ENCODE results near the gene CAMTA1.

Gene CAMTA1

DNA sequence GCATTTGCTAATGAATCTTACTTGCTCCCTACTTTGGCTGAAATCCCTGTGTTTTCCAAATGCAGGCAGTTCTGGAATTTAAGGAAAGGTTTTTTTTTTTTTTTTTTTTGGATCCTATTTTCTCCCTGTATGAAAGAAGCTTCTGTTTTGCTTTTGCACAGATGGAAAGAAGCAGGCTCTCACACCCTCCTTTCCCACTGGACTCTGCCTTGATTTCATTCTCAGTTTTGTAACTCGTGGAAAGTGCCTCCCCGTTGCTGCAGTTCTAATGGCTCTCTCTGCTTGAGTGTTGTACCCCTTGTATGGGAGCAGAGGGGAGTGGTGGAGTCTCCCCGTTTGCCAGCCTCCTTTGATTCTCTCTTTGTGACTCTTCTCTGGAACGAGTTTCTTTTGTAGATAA lies 291.9 kb downstream of the CAMTA1 start:
- DNase-seq (ENCODE audit: low spot score) = no peak

DNA sequence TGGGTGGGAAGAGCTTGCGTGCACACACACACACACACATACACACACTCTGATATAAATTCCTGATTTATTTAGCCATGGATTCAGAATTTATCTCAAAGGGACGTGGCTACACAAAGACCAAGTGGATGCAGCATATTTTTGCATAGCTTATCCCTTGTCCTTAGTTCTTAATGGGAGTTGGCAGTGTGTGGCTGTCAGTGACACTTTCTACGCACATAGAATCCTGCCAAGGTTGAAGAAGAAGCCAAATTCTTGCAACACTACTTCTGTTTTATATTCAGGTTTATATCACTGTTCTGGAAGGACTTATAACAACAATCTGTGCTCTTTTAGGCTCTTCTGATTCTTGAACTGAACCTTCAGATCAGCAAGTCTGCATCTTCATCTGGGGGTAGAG lies 292.7 kb downstream of the CAMTA1 start:
- no peak for DNase-seq (ENCODE audit: low spot score)

DNA sequence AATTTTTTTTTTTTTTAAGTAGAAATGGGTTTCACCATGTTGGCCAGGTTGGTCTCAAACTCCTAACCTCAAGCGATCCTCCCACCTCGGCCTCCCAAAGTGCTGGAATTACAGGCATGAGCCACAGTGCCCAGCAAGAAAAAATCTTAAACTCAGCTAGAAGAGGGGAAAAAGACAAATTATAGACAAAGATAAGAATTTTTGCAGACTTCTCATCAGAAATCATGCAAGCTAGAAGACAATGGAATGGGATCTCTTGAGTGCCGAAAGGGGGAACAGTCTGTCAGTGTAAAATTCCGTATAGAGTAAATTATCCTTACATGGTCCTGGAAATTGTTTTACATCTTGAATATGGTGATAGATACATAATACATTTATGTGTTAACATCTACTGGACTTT lies 294.4 kb downstream of the CAMTA1 start:
- DNase-seq (ENCODE audit: low spot score) = no peak

DNA sequence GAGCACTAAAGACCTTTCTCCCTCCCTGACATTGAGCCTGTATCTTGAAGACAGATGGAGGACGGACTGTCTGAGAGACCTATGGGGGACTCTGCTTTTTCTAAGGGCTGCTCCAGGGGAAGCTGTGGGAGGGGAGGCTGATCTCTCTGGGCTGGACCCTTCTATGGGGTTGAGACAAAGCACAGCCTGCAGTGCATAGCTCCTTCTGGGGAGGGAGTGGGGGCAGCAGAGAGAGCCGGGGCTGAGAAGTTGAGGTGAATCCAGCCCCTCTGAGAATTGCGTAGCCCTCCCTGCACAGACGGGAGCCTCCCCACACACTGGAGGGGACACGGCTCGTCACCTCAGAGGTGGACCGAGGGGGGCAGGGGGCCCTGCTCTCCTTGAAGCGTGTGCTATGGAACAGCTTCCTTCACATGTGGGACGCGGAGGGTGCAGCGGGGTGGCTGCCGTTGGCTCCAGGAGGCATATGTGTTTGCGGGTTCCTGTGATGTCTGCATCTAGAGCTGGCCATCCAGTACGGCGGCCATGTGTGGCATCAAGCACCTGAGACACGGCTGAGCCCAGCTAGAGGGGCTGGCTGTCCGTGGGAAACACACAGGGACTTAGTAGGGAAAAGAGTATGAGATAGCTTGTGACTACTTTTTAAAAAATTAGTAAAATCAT lies 299.1 kb downstream of the CAMTA1 start:
- no peak for DNase-seq (ENCODE audit: low spot score)

DNA sequence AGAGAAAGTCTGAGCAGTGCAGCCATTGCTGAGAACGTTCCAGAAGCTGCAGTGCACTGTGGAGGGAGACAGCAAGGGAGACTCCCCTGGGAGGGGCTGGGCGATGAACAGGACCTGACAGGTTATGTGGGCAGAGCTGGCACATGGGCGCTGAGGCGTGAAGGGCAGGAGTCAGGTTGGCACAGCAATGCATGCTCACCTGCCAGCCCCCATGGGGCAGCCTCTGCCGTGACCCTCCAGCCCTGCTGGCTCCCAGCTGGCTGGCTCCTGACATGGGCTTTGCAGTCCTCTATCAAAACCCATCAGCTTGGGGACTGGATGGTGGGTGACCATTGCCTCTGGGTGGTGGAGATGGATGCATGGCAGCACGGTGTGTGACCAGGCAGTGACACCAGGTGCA lies 300.3 kb downstream of the CAMTA1 start:
- DNase-seq (ENCODE audit: low spot score) = no peak

DNA sequence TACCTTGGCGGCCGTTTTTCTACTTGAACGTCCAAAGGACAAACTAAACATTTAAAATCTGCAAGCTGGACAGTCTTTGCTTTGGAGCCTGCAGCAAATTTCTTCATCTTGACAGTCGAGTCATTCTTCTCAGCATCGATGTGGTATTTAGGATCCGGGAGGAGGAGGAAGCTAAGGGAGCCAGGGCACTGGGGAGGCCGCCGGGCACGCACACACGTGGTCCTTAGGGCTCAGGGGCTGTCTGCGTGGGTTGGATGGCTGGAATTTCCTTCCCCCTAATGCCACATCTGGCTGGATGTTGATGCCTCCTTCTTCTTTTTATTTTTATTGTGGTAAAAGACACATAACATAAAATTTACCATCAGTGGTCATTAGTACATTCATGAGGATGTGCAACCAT lies 300.9 kb downstream of the CAMTA1 start:
- DNase-seq (ENCODE audit: low spot score) = no peak

GRCh38 chr1:7087888-7088287 lies 302.6 kb downstream of the CAMTA1 start:
- DNase-seq (ENCODE audit: low spot score) = no peak

DNA sequence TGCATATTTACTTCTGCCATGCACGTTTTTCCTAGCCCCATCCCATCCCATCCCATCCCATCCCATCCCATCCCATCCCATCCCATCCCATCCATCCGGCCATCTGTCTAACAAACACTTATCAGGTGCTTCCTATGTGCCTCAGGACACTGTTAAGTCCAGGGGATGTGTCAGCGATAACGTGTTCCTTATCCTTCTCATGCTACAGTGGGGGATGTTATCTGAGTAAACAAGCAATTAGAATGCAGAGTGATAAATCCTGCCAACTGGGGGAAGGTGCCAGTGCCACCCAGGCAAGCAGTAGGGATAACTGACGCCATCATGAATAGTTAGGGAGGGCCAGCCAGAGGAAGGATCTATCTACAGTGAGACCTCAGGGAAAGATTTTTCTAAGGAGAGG lies 304.2 kb downstream of the CAMTA1 start:
- DNase-seq (ENCODE audit: low spot score) = no peak

- no peak for DNase-seq (ENCODE audit: low spot score)
These were observed 308.0 kb downstream of the CAMTA1 start for GRCh38 chr1:7093297-7093696.

DNA sequence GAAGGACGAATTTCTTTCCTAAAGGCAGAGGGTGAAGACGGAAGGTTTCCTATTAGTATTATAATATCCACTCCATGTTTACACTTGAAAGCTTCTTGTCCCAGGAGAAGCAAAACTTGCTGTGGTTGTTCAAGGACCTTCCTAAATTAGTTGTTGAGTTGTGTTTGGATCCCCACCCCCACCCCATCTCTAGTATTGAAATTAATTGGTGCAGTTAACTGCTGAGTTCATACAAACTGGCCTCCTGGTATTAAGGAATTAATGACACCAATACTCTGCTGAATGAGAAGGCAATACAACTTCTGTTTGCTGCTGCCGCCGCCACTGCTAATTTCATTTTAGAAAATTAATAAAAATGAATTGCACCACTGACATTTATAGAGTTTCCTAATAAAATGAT lies 308.8 kb downstream of the CAMTA1 start:
- no peak for DNase-seq (ENCODE audit: low spot score)

DNA sequence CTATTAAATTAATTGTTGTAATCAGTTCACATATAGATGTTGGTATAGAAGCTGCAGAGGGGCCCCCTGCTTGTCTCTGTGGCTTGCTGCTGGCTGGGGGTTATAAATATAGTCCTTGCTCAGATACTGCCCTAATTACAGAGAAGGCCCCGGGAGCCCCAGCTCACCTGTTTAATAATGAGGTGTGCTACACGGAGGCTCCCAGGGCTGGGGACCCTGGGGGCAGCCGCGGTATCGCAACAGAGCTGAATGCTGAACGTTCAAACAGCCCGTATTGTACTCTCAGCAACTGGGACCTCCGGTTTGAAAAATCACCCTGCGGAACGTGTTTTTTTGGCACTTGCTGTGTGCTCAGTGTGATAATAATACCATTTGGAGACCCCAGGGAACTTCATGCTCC lies 309.3 kb downstream of the CAMTA1 start:
- DNase-seq (ENCODE audit: low spot score) = no peak

GRCh38 chr1:7095343-7095964 lies 310.2 kb downstream of the CAMTA1 start:
- no peak for DNase-seq (ENCODE audit: low spot score)

DNA sequence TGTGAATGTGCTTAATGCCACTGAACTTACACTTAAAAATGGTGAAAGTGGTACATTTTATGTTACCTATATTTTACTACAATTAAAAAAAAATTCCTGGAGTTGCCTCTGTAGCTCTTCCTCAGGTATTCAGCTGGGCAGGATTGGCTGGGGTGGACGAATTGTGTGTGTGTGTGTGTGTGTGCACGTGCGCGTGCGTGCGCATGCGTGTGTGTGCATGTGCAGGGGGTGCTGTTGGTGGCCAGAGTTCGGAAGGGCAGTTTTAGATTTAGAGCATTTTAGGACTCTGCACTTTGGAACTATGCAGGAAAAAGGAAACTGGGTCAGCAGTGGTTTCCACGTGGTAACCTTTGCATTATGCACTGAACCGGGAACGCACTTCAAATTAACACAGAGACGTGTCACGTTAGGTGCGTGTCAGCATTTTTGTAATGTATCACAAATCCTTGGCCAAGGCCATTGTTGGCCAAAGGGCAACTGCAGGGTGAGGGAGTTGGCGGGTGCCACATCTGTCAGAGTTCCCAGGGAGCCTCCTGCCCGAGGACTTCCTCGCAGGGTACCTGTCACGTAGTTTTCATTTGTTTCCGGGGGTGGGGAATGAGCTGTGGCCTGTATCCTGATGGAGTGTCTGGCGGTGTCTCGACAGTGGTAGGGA lies 312.8 kb downstream of the CAMTA1 start:
- no peak for DNase-seq (ENCODE audit: low spot score)

DNA sequence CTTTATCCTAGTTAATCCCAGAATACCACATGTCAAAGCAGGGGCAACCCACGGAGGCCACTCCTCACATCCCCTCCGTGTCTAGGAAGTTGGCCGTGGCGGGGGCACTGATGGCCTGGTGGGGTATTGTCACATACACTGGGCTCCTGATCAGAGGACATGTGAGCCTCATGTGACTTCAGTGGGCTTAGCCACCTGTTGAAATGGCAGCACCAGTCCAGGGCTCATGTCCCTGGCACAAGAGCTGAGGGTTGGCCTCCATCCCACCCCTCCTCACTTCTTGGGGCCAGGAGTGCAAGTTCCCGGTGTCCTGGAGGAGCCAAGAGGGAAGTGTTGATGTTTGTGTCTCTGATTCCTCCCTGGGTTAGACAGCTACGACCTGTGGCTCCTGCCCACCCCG lies 313.4 kb downstream of the CAMTA1 start:
- DNase-seq (ENCODE audit: low spot score) = no peak

DNA sequence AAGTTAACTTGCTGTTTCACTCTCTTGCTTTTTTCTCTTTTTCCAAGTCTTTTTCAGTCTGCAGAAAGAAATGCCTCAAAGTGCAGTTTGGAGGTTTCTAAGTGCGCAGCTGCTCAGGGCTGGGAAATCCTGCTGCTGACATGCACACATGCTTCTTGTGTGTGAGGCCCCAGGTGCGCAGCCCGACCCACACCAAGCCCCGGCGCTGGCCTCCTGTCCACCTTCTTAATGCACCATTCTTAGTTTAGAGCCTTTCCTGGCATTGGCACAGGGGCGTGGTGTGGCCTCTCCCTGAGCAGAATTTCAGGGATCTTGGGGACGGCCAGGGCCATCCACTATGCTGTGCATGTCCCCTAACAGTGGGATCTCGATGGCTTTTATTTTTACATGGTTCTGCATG lies 315.2 kb downstream of the CAMTA1 start:
- DNase-seq (ENCODE audit: low spot score) = no peak

DNA sequence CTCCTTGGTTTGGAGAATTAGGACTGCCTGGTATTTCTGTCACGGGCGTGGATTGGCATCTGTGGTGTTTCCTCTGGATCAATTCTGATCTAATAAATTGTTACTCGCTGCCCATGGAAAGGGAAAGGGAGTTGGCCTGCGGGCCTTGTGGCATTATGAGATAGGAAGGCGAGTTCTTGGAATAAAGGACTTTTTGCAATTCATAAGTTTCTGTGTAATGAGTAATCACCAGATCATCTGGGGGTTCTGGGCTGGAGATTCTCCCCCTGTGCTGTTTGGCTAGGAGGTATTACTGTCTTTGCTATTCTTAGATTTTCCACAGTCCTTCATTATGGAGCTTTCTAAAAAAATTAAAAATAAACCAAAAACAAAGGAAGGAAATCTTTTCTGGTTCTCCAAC lies 315.9 kb downstream of the CAMTA1 start:
- DNase-seq (ENCODE audit: low spot score) = no peak

- no peak for DNase-seq (ENCODE audit: low spot score)
These were observed 318.1 kb downstream of the CAMTA1 start for GRCh38 chr1:7103361-7103782.

GRCh38 chr1:7103874-7104273 lies 318.6 kb downstream of the CAMTA1 start:
- no peak for DNase-seq (ENCODE audit: low spot score)

GRCh38 chr1:7104339-7104738 lies 319.1 kb downstream of the CAMTA1 start:
- DNase-seq (ENCODE audit: low spot score) = no peak

DNA sequence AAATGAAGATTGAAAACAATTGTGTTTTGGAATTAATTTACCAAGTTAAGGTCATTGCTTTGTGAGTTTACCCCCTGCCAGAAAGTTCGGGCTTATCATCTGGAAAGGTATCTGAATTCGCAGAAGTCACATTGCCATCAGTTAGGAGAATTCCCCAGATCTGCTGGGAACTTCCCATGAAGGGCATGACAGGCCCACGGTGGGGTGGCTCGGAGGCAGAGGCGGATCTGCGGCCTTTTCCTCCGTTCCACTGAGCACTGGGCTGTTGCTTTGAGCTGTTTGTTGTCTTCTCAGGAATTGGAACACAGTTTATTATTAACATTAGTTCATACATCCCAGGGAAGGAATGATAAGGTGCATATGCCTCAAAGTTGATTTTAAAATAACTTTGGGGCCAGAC lies 320.0 kb downstream of the CAMTA1 start:
- DNase-seq (ENCODE audit: low spot score) = no peak

DNA sequence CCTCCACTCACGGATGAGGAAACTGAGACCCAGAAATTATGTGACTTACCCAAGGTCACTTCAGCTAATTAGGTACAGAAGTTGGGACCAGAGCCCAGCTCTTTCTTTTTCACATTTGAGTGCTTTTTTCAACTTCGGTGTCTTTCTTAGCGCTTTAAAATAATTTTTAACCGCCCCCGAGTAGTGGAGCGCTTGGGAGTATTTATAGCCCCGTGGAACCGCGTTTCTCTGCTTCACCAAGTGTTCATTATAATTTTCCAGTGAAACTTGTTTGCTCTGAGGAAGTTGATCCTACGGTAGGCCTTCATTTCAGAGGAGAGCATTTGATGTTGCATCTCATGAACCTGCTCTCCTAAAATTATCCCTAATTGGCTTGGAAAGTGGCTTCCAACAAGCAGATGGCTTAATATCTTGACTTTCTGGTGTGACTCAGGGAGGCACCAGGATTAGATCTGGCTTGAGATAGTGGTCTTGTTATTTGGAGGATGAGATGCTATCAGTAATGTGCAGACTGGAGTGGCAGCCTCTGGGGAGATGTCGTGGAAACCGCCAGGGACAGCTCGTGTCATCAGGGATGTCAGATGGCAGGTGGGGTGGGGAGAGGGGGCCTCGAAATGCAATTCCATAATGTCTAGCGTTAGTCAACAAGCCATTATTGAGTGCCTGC lies 321.3 kb downstream of the CAMTA1 start:
- no peak for DNase-seq (ENCODE audit: low spot score)

DNA sequence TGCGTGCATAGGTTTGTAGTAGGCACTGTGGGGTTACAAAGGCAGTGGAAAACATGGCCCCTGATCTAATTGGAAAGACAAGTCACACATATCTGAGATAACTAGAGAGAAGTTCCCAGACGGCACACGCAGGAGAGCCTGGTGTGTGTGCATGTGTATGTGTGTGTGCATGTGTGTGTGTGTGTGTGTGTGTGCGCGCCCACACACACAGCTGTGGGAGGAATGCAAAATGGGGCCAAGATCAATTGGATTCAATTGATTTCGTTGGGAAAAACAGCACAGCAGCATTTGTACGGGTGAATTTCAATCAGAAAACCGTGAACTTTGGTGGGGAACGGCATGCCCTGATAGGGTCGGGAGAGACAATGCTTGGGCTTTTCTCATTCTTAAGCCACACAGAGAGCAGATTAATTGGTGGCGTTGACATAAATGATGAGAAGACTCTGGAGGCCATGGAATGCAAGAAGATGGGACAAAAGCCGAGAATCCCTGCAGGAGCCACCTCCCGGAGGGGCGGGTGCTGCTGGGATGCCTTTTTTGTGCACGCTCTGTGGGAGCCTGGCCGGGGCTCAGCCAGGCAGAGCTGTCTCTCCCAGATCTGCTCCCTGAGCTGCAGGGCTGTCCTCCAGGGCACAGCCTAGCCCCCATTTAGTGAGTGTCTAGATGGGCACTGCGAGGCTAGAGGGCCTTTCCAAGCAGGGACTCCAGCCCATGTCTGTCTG lies 322.0 kb downstream of the CAMTA1 start:
- DNase-seq (ENCODE audit: low spot score) = no peak

- DNase-seq (ENCODE audit: low spot score) = no peak
These were observed 323.0 kb downstream of the CAMTA1 start for GRCh38 chr1:7108251-7108650.
